ENCODE data around the gene ZNF780B.

ZNF780B gene

GRCh38 chr19:40035996-40036395 is 20.0 kb downstream of the ZNF780B start:
- no peak for DNase-seq

- no peak for DNase-seq
Measured at GRCh38 chr19:40033989-40034560, 22.0 kb downstream of the ZNF780B start.

- DNase-seq = no peak
Measured at GRCh38 chr19:40026597-40026970, 29.4 kb downstream of the ZNF780B start.

- no peak for DNase-seq
Measured at GRCh38 chr19:40025938-40026596, 30.0 kb downstream of the ZNF780B start.

GRCh38 chr19:40023969-40024368 is 32.1 kb downstream of the ZNF780B start:
- DNase-seq = no peak

- DNase-seq = no peak
Measured at GRCh38 chr19:40013991-40014390, 42.0 kb downstream of the ZNF780B start.

GRCh38 chr19:40009674-40010073 is 46.4 kb downstream of the ZNF780B start:
- DNase-seq = no peak

GRCh38 chr19:40006273-40006691 is 49.7 kb downstream of the ZNF780B start:
- DNase-seq = no peak

- no peak for DNase-seq
Measured at GRCh38 chr19:40005691-40006272, 50.2 kb downstream of the ZNF780B start.

- no peak for DNase-seq
Measured at GRCh38 chr19:39998501-39998900, 57.5 kb downstream of the ZNF780B start.

- no peak for DNase-seq
Measured at GRCh38 chr19:39997638-39998216, 58.3 kb downstream of the ZNF780B start.

GRCh38 chr19:39996811-39997637 is 59.0 kb downstream of the ZNF780B start, which contains the start of gene ZNF546:
Gene ZNF546, plus strand, starts transcription at chr19:39997060. Its CDS starts 1,267 bp downstream, at chr19:39998327.
- peak; percentile 92 to 94 for DNase-seq

- peak in 1 of 2 donors; percentile 47 for DNase-seq
Measured at GRCh38 chr19:39996218-39996810, 59.7 kb downstream of the ZNF780B start.

- DNase-seq = no peak
Measured at GRCh38 chr19:39995794-39996193, 60.2 kb downstream of the ZNF780B start.

GRCh38 chr19:39994361-39994760 is 61.7 kb downstream of the ZNF780B start:
- no peak for DNase-seq

- no peak for DNase-seq
Measured at GRCh38 chr19:39993605-39994004, 62.4 kb downstream of the ZNF780B start.

- DNase-seq = no peak
Measured at GRCh38 chr19:39987596-39987995, 68.4 kb downstream of the ZNF780B start.

- DNase-seq = no peak
Measured at GRCh38 chr19:39987167-39987566, 68.9 kb downstream of the ZNF780B start.

- DNase-seq = no peak
Measured at GRCh38 chr19:39986643-39987042, 69.4 kb downstream of the ZNF780B start.

GRCh38 chr19:39983695-39984300 is 72.2 kb downstream of the ZNF780B start:
- DNase-seq = no peak

GRCh38 chr19:39982883-39983282 is 73.1 kb downstream of the ZNF780B start:
- DNase-seq = no peak
